Stimulated activated CD4-positive, alpha-beta T cell treated with anti-CD3 and anti-CD28 coated beads, Interleukin-12 subunit alpha, Interleukin-12 subunit beta, amount 100 ng/mL, for 48 hours (primary cell): ENCODE data around the gene TIFAB.
"Not testable (repeated sequence)": the region's sequence is repeated elsewhere in the genome, so short reads cannot be mapped to it uniquely, and the experiment has no call there.

Experiments used
- DNase-seq, 3 donors: peaks; one replicate each; pipeline ENCODE4 v3.0.0-alpha.2; 2020; ENCODE audit warnings: low read depth in 2 of 3, low spot score in 1 of 3

Gene TIFAB

GRCh38 chr5:135452321-135453030, at the start of gene TIFAB:
Gene TIFAB (minus strand): TSS chr5:135452351. CDS start chr5:135449939, 2,412 bp downstream.
- no peak for DNase-seq

GRCh38 chr5:135498637-135498995, 46.5 kb upstream of the TIFAB start:
- DNase-seq = no peak

GRCh38 chr5:135497971-135498636, 46.0 kb upstream of the TIFAB start:
- DNase-seq = no peak

GRCh38 chr5:135495531-135495930, 43.4 kb upstream of the TIFAB start:
- not testable (repeated sequence) for DNase-seq

- DNase-seq = no peak
Observed at GRCh38 chr5:135494196-135494595, 42.0 kb upstream of the TIFAB start.

GRCh38 chr5:135493406-135494180, 41.4 kb upstream of the TIFAB start:
- no peak for DNase-seq

- no peak for DNase-seq
Observed at GRCh38 chr5:135492319-135492626, 40.1 kb upstream of the TIFAB start.

- DNase-seq = no peak
Observed at GRCh38 chr5:135491552-135492318, 39.6 kb upstream of the TIFAB start.

- no peak for DNase-seq
Observed at GRCh38 chr5:135491038-135491551, 38.9 kb upstream of the TIFAB start.

GRCh38 chr5:135490245-135491037, 38.3 kb upstream of the TIFAB start:
- no peak for DNase-seq

- DNase-seq = no peak
Observed at GRCh38 chr5:135489466-135490244, 37.5 kb upstream of the TIFAB start.

GRCh38 chr5:135488727-135489465, 36.7 kb upstream of the TIFAB start:
- no peak for DNase-seq

GRCh38 chr5:135487839-135488514, 35.8 kb upstream of the TIFAB start:
- DNase-seq = no peak

- no peak for DNase-seq
Observed at GRCh38 chr5:135487037-135487395, 34.9 kb upstream of the TIFAB start.

- DNase-seq = no peak
Observed at GRCh38 chr5:135486131-135487036, 34.2 kb upstream of the TIFAB start.

- no peak for DNase-seq
Observed at GRCh38 chr5:135484674-135485086, 32.5 kb upstream of the TIFAB start.

- DNase-seq = no peak
Observed at GRCh38 chr5:135483254-135483653, 31.1 kb upstream of the TIFAB start.
